ENCODE results near the gene VAV2.

VAV2 gene

GRCh38 chr9:133777068-133777791, 214.9 kb downstream of the VAV2 start:
- H2AK5ac ChIP-seq (ENCODE audit: low read length) = no peak overlapping the region
- no peak overlapping the region for H3K4me2 ChIP-seq (ENCODE audit: low read length)
- no peak for DNase-seq
- no peaks in the 10 kb centered on the region for H3K79me2 ChIP-seq (ENCODE audit: control insufficient read depth, insufficient read depth, low read length)
- no peak overlapping the region for H3K4me3 ChIP-seq (ENCODE audit: low read length)
- H3K79me1 ChIP-seq (ENCODE audit: low read length) = no peaks in the 10 kb centered on the region
- H2BK120ac ChIP-seq (ENCODE audit: low read depth, low read length) = no peak overlapping the region
- H3K9ac ChIP-seq (ENCODE audit: low read length) = no peak overlapping the region
- H3K23ac ChIP-seq (ENCODE audit: low read length) = no peak overlapping the region
- H3K4ac ChIP-seq (ENCODE audit: low read depth, low read length) = no peak overlapping the region
- H2BK5ac ChIP-seq (ENCODE audit: low read length) = no peak overlapping the region
- no peak overlapping the region for H2BK15ac ChIP-seq (replicated peaks; ENCODE audit: low read depth)
- H4K8ac ChIP-seq (ENCODE audit: low read depth, low read length) = no peak overlapping the region
- H3K4me1 ChIP-seq (ENCODE audit: control insufficient read depth, low read depth, low read length) = no peaks in the 10 kb centered on the region
- no CpG with 5 or more reads among the region's 15 CpGs for WGBS (ENCODE audit: extremely low coverage, insufficient coverage, low lambda C conversion rate)
- H4K5ac ChIP-seq (ENCODE audit: low read length) = no peak overlapping the region
- H3K56ac ChIP-seq (ENCODE audit: low read length) = no peak overlapping the region
- peaks cover 5% of the 10 kb centered on the region for H3K36me3 ChIP-seq (ENCODE audit: control insufficient read depth, insufficient read depth, low read length)
- no peaks in the 10 kb centered on the region for H3K27me3 ChIP-seq (ENCODE audit: insufficient read depth, low read length, poor library complexity)
- H3K27ac ChIP-seq (ENCODE audit: low read depth, low read length) = no peak overlapping the region
- no peak overlapping the region for H3K18ac ChIP-seq (ENCODE audit: low read length)

- H3K23ac ChIP-seq (ENCODE audit: low read length) = no peak overlapping the region
- H4K5ac ChIP-seq (ENCODE audit: low read length) = no peak overlapping the region
- no peak overlapping the region for H3K27ac ChIP-seq (ENCODE audit: low read depth, low read length)
- H3K4me3 ChIP-seq (ENCODE audit: low read length) = no peak overlapping the region
- WGBS (ENCODE audit: extremely low coverage, insufficient coverage, low lambda C conversion rate) = no CpG with 5 or more reads among the region's 27 CpGs
- no peaks in the 10 kb centered on the region for H3K27me3 ChIP-seq (ENCODE audit: insufficient read depth, low read length, poor library complexity)
- no peak overlapping the region for H3K4ac ChIP-seq (ENCODE audit: low read depth, low read length)
- DNase-seq = no peak
- no peak overlapping the region for H2BK5ac ChIP-seq (ENCODE audit: low read length)
- peaks cover 5% of the 10 kb centered on the region for H3K36me3 ChIP-seq (ENCODE audit: control insufficient read depth, insufficient read depth, low read length)
- no peak overlapping the region for H2AK5ac ChIP-seq (ENCODE audit: low read length)
- no peak overlapping the region for H3K9ac ChIP-seq (ENCODE audit: low read length)
- no peaks in the 10 kb centered on the region for H3K79me1 ChIP-seq (ENCODE audit: low read length)
- no peak overlapping the region for H2BK120ac ChIP-seq (ENCODE audit: low read depth, low read length)
- no peak overlapping the region for H3K56ac ChIP-seq (ENCODE audit: low read length)
- H2BK15ac ChIP-seq (replicated peaks; ENCODE audit: low read depth) = no peak overlapping the region
- no peak overlapping the region for H3K18ac ChIP-seq (ENCODE audit: low read length)
- no peaks in the 10 kb centered on the region for H3K79me2 ChIP-seq (ENCODE audit: control insufficient read depth, insufficient read depth, low read length)
- H3K4me2 ChIP-seq (ENCODE audit: low read length) = no peak overlapping the region
- no peak overlapping the region for H4K8ac ChIP-seq (ENCODE audit: low read depth, low read length)
- H3K4me1 ChIP-seq (ENCODE audit: control insufficient read depth, low read depth, low read length) = no peaks in the 10 kb centered on the region
These were observed 215.9 kb downstream of the VAV2 start for GRCh38 chr9:133775951-133776905.

- H3K9ac ChIP-seq (ENCODE audit: low read length) = no peak overlapping the region
- no peak overlapping the region for H2BK15ac ChIP-seq (replicated peaks; ENCODE audit: low read depth)
- no peaks in the 10 kb centered on the region for H3K79me1 ChIP-seq (ENCODE audit: low read length)
- H3K23ac ChIP-seq (ENCODE audit: low read length) = no peak overlapping the region
- H2AK5ac ChIP-seq (ENCODE audit: low read length) = no peak overlapping the region
- H4K5ac ChIP-seq (ENCODE audit: low read length) = no peak overlapping the region
- WGBS (ENCODE audit: extremely low coverage, insufficient coverage, low lambda C conversion rate) = no CpG with 5 or more reads among the region's 2 CpGs
- H3K36me3 ChIP-seq (ENCODE audit: control insufficient read depth, insufficient read depth, low read length) = peaks cover 5% of the 10 kb centered on the region
- H2BK120ac ChIP-seq (ENCODE audit: low read depth, low read length) = no peak overlapping the region
- H3K18ac ChIP-seq (ENCODE audit: low read length) = no peak overlapping the region
- H2BK5ac ChIP-seq (ENCODE audit: low read length) = no peak overlapping the region
- H3K4me2 ChIP-seq (ENCODE audit: low read length) = no peak overlapping the region
- H3K27me3 ChIP-seq (ENCODE audit: insufficient read depth, low read length, poor library complexity) = no peaks in the 10 kb centered on the region
- H3K4me1 ChIP-seq (ENCODE audit: control insufficient read depth, low read depth, low read length) = no peaks in the 10 kb centered on the region
- no peak overlapping the region for H3K4me3 ChIP-seq (ENCODE audit: low read length)
- H3K27ac ChIP-seq (ENCODE audit: low read depth, low read length) = no peak overlapping the region
- H3K79me2 ChIP-seq (ENCODE audit: control insufficient read depth, insufficient read depth, low read length) = no peaks in the 10 kb centered on the region
- H3K4ac ChIP-seq (ENCODE audit: low read depth, low read length) = no peak overlapping the region
- H3K56ac ChIP-seq (ENCODE audit: low read length) = no peak overlapping the region
- no peak for DNase-seq
- no peak overlapping the region for H4K8ac ChIP-seq (ENCODE audit: low read depth, low read length)
These were observed 216.8 kb downstream of the VAV2 start for GRCh38 chr9:133775291-133775690.

- WGBS (ENCODE audit: extremely low coverage, insufficient coverage, low lambda C conversion rate) = no CpG with 5 or more reads among the region's 16 CpGs
- Histone ChIP-seq H2AK5ac (ENCODE audit: low read length) (no peak overlapping the region), H3K27me3 (ENCODE audit: insufficient read depth, low read length, poor library complexity) (no peaks in the 10 kb centered on the region), H3K4me3 (ENCODE audit: low read length) (no peak overlapping the region), H3K23ac (ENCODE audit: low read length) (no peak overlapping the region), H3K4me2 (ENCODE audit: low read length) (no peak overlapping the region), H4K5ac (ENCODE audit: low read length) (no peak overlapping the region), H3K27ac (ENCODE audit: low read depth, low read length) (no peak overlapping the region), H2BK120ac (ENCODE audit: low read depth, low read length) (no peak overlapping the region), H2BK5ac (ENCODE audit: low read length) (no peak overlapping the region), H4K8ac (ENCODE audit: low read depth, low read length) (no peak overlapping the region), H2BK15ac (replicated peaks; ENCODE audit: low read depth) (no peak overlapping the region), H3K4me1 (ENCODE audit: control insufficient read depth, low read depth, low read length) (no peaks in the 10 kb centered on the region), H3K36me3 (ENCODE audit: control insufficient read depth, insufficient read depth, low read length) (peaks cover 5% of the 10 kb centered on the region), H3K79me2 (ENCODE audit: control insufficient read depth, insufficient read depth, low read length) (no peaks in the 10 kb centered on the region), H3K56ac (ENCODE audit: low read length) (no peak overlapping the region), H3K9ac (ENCODE audit: low read length) (no peak overlapping the region), H3K18ac (ENCODE audit: low read length) (no peak overlapping the region), H3K79me1 (ENCODE audit: low read length) (no peaks in the 10 kb centered on the region), H3K4ac (ENCODE audit: low read depth, low read length) (no peak overlapping the region)
- DNase-seq = no peak
These were observed 217.3 kb downstream of the VAV2 start for GRCh38 chr9:133774799-133775198.

GRCh38 chr9:133773889-133774655, 218.1 kb downstream of the VAV2 start:
- H3K79me2 ChIP-seq (ENCODE audit: control insufficient read depth, insufficient read depth, low read length) = no peaks in the 10 kb centered on the region
- H3K56ac ChIP-seq (ENCODE audit: low read length) = no peak overlapping the region
- H4K8ac ChIP-seq (ENCODE audit: low read depth, low read length) = no peak overlapping the region
- H3K23ac ChIP-seq (ENCODE audit: low read length) = no peak overlapping the region
- WGBS (ENCODE audit: extremely low coverage, insufficient coverage, low lambda C conversion rate) = no CpG with 5 or more reads among the region's 9 CpGs
- no peak overlapping the region for H2BK120ac ChIP-seq (ENCODE audit: low read depth, low read length)
- no peaks in the 10 kb centered on the region for H3K79me1 ChIP-seq (ENCODE audit: low read length)
- peaks cover 5% of the 10 kb centered on the region for H3K36me3 ChIP-seq (ENCODE audit: control insufficient read depth, insufficient read depth, low read length)
- H3K4me2 ChIP-seq (ENCODE audit: low read length) = no peak overlapping the region
- H2BK15ac ChIP-seq (replicated peaks; ENCODE audit: low read depth) = no peak overlapping the region
- no peak overlapping the region for H2BK5ac ChIP-seq (ENCODE audit: low read length)
- H3K18ac ChIP-seq (ENCODE audit: low read length) = no peak overlapping the region
- H3K4ac ChIP-seq (ENCODE audit: low read depth, low read length) = no peak overlapping the region
- no peak overlapping the region for H3K4me3 ChIP-seq (ENCODE audit: low read length)
- no peak overlapping the region for H3K27ac ChIP-seq (ENCODE audit: low read depth, low read length)
- no peaks in the 10 kb centered on the region for H3K27me3 ChIP-seq (ENCODE audit: insufficient read depth, low read length, poor library complexity)
- no peak for DNase-seq
- no peak overlapping the region for H3K9ac ChIP-seq (ENCODE audit: low read length)
- H3K4me1 ChIP-seq (ENCODE audit: control insufficient read depth, low read depth, low read length) = no peaks in the 10 kb centered on the region
- no peak overlapping the region for H4K5ac ChIP-seq (ENCODE audit: low read length)
- no peak overlapping the region for H2AK5ac ChIP-seq (ENCODE audit: low read length)

Measured in mesendoderm (in vitro differentiated cells).